Measurements from ENCODE around the gene HLA-DPB1.
"Not testable (repeated sequence)": the region's sequence is repeated elsewhere in the genome, so short reads cannot be mapped to it uniquely, and the experiment has no call there.

Gene HLA-DPB1

GRCh38 chr6:33101121-33101737, 25.4 kb downstream of the HLA-DPB1 start:
- H3K4me1 Mint-ChIP-seq (ENCODE audit: low read depth), result peaks cover 19% of the 10 kb centered on the region
- H3K27ac Mint-ChIP-seq; H3K4me3 Mint-ChIP-seq; intact Hi-C loops (cut with micrococcal nuclease): not testable (repeated sequence)
- peaks cover 77% of the 10 kb centered on the region for H3K9me3 Mint-ChIP-seq
- peaks cover 35% of the 10 kb centered on the region for H3K27me3 Mint-ChIP-seq
- peaks cover 20% of the 10 kb centered on the region for H3K36me3 Mint-ChIP-seq (ENCODE audit: low read depth)

GRCh38 chr6:33103776-33104175, 28.0 kb downstream of the HLA-DPB1 start:
- intact Hi-C loops (cut with micrococcal nuclease), result no loop called here
- no peak overlapping the region for H3K4me3 Mint-ChIP-seq
- H3K9me3 Mint-ChIP-seq, result peaks cover 59% of the 10 kb centered on the region
- H3K4me1 Mint-ChIP-seq (ENCODE audit: low read depth), result peaks cover 42% of the 10 kb centered on the region
- peaks cover 15% of the 10 kb centered on the region for H3K36me3 Mint-ChIP-seq (ENCODE audit: low read depth)
- H3K27ac Mint-ChIP-seq, result peak overlapping the region; percentile 11
- peaks cover 31% of the 10 kb centered on the region for H3K27me3 Mint-ChIP-seq

- Mint-ChIP-seq H3K4me1 (ENCODE audit: low read depth) (peaks cover 43% of the 10 kb centered on the region), H3K27ac (peak overlapping the region; percentile 8), H3K36me3 (ENCODE audit: low read depth) (peaks cover 15% of the 10 kb centered on the region), H3K4me3 (no peak overlapping the region), H3K27me3 (peaks cover 36% of the 10 kb centered on the region), H3K9me3 (peaks cover 48% of the 10 kb centered on the region)
- intact Hi-C loops (cut with micrococcal nuclease), result no loop called here
Observed at GRCh38 chr6:33104887-33105286, 29.1 kb downstream of the HLA-DPB1 start.

- Mint-ChIP-seq H3K27me3 (peaks cover 39% of the 10 kb centered on the region), H3K4me1 (ENCODE audit: low read depth) (peaks cover 43% of the 10 kb centered on the region), H3K9me3 (peaks cover 43% of the 10 kb centered on the region), H3K4me3 (no peak overlapping the region), H3K36me3 (ENCODE audit: low read depth) (peaks cover 15% of the 10 kb centered on the region), H3K27ac (peak overlapping the region; percentile 8)
- intact Hi-C loops (cut with micrococcal nuclease), result no loop called here
Observed at GRCh38 chr6:33105386-33105785, 29.6 kb downstream of the HLA-DPB1 start.

- H3K4me1 Mint-ChIP-seq (ENCODE audit: low read depth), result peaks cover 43% of the 10 kb centered on the region
- peaks cover 42% of the 10 kb centered on the region for H3K27me3 Mint-ChIP-seq
- intact Hi-C loops (cut with micrococcal nuclease), result no loop called here
- peaks cover 15% of the 10 kb centered on the region for H3K36me3 Mint-ChIP-seq (ENCODE audit: low read depth)
- H3K27ac Mint-ChIP-seq, result peak overlapping the region; percentile 21
- H3K4me3 Mint-ChIP-seq, result no peak overlapping the region
- peaks cover 35% of the 10 kb centered on the region for H3K9me3 Mint-ChIP-seq
Observed at GRCh38 chr6:33105916-33106871, 30.4 kb downstream of the HLA-DPB1 start.

GRCh38 chr6:33107641-33108040, 31.9 kb downstream of the HLA-DPB1 start:
- intact Hi-C loops (cut with micrococcal nuclease), result no loop called here
- Mint-ChIP-seq H3K9me3 (peaks cover 20% of the 10 kb centered on the region), H3K4me3 (no peak overlapping the region), H3K27ac (no peak overlapping the region), H3K27me3 (peaks cover 32% of the 10 kb centered on the region), H3K4me1 (ENCODE audit: low read depth) (peaks cover 55% of the 10 kb centered on the region), H3K36me3 (ENCODE audit: low read depth) (peaks cover 15% of the 10 kb centered on the region)

- intact Hi-C loops (cut with micrococcal nuclease), result no loop called here
- H3K4me1 Mint-ChIP-seq (ENCODE audit: low read depth), result peaks cover 62% of the 10 kb centered on the region
- H3K36me3 Mint-ChIP-seq (ENCODE audit: low read depth), result peaks cover 15% of the 10 kb centered on the region
- peaks cover 20% of the 10 kb centered on the region for H3K9me3 Mint-ChIP-seq
- H3K27ac Mint-ChIP-seq, result no peak overlapping the region
- H3K27me3 Mint-ChIP-seq, result peaks cover 35% of the 10 kb centered on the region
- no peak overlapping the region for H3K4me3 Mint-ChIP-seq
Observed at GRCh38 chr6:33108307-33108706, 32.5 kb downstream of the HLA-DPB1 start.

- intact Hi-C loops (cut with micrococcal nuclease), result no loop called here
- H3K27ac Mint-ChIP-seq, result peak overlapping the region; percentile 80
- peaks cover 42% of the 10 kb centered on the region for H3K27me3 Mint-ChIP-seq
- peaks cover 69% of the 10 kb centered on the region for H3K4me1 Mint-ChIP-seq (ENCODE audit: low read depth)
- H3K4me3 Mint-ChIP-seq, result peak overlapping the region; percentile 32
- H3K9me3 Mint-ChIP-seq, result peaks cover 8% of the 10 kb centered on the region
- no peaks in the 10 kb centered on the region for H3K36me3 Mint-ChIP-seq (ENCODE audit: low read depth)
Observed at GRCh38 chr6:33112148-33112547, 36.4 kb downstream of the HLA-DPB1 start.

- no peaks in the 10 kb centered on the region for H3K36me3 Mint-ChIP-seq (ENCODE audit: low read depth)
- peaks cover 62% of the 10 kb centered on the region for H3K4me1 Mint-ChIP-seq (ENCODE audit: low read depth)
- peak overlapping the region; percentile 80 for H3K27ac Mint-ChIP-seq
- H3K27me3 Mint-ChIP-seq, result peaks cover 52% of the 10 kb centered on the region
- intact Hi-C loops (cut with micrococcal nuclease), result no loop called here
- peaks cover 8% of the 10 kb centered on the region for H3K9me3 Mint-ChIP-seq
- peak overlapping the region; percentile 43 for H3K4me3 Mint-ChIP-seq
Observed at GRCh38 chr6:33113755-33114154, 38.0 kb downstream of the HLA-DPB1 start.

- H3K4me1 Mint-ChIP-seq (ENCODE audit: low read depth), result peaks cover 61% of the 10 kb centered on the region
- peak overlapping the region; percentile 80 for H3K27ac Mint-ChIP-seq
- no peak overlapping the region for H3K4me3 Mint-ChIP-seq
- intact Hi-C loops (cut with micrococcal nuclease), result no loop called here
- peaks cover 8% of the 10 kb centered on the region for H3K9me3 Mint-ChIP-seq
- H3K36me3 Mint-ChIP-seq (ENCODE audit: low read depth), result no peaks in the 10 kb centered on the region
- peaks cover 49% of the 10 kb centered on the region for H3K27me3 Mint-ChIP-seq
Observed at GRCh38 chr6:33114406-33114805, 38.6 kb downstream of the HLA-DPB1 start.

- Mint-ChIP-seq H3K4me1 (ENCODE audit: low read depth) (peaks cover 61% of the 10 kb centered on the region), H3K27me3 (peaks cover 43% of the 10 kb centered on the region), H3K36me3 (ENCODE audit: low read depth) (no peaks in the 10 kb centered on the region), H3K9me3 (peaks cover 8% of the 10 kb centered on the region), H3K4me3 (no peak overlapping the region), H3K27ac (no peak overlapping the region)
- intact Hi-C loops (cut with micrococcal nuclease), result no loop called here
Observed at GRCh38 chr6:33116417-33116816, 40.6 kb downstream of the HLA-DPB1 start.

- Mint-ChIP-seq H3K27ac (no peak overlapping the region), H3K27me3 (peaks cover 43% of the 10 kb centered on the region), H3K4me1 (ENCODE audit: low read depth) (peaks cover 55% of the 10 kb centered on the region), H3K4me3 (no peak overlapping the region), H3K36me3 (ENCODE audit: low read depth) (no peaks in the 10 kb centered on the region), H3K9me3 (peaks cover 8% of the 10 kb centered on the region)
- intact Hi-C loops (cut with micrococcal nuclease), result no loop called here
Observed at GRCh38 chr6:33116841-33117711, 41.3 kb downstream of the HLA-DPB1 start.

GRCh38 chr6:33117811-33118277, 42.1 kb downstream of the HLA-DPB1 start:
- no peaks in the 10 kb centered on the region for H3K36me3 Mint-ChIP-seq (ENCODE audit: low read depth)
- intact Hi-C loops (cut with micrococcal nuclease), result loop anchor here (2.0 kb wide), 1 partner anchor 55 kb away; no protein-coding TSS in a partner anchor
- H3K9me3 Mint-ChIP-seq, result peaks cover 8% of the 10 kb centered on the region
- H3K27ac Mint-ChIP-seq, result no peak overlapping the region
- H3K4me1 Mint-ChIP-seq (ENCODE audit: low read depth), result peaks cover 47% of the 10 kb centered on the region
- H3K27me3 Mint-ChIP-seq, result peaks cover 42% of the 10 kb centered on the region
- no peak overlapping the region for H3K4me3 Mint-ChIP-seq
